ENCODE data around the gene EXOC3L4. TPM values are rescaled to one million over a fixed set of nuclear protein-coding genes. Genes with fewer than 3 reads are reported as not detected.

EXOC3L4 gene
- total RNA-seq, 1 donor from 2014 or later = 4.2 TPM

GRCh38 chr14:103078860-103079587, 15.5 kb upstream of the EXOC3L4 start:
- H3K4me1 ChIP-seq = peaks cover 9% of the 10 kb centered on the region
- ATAC-seq = no peak
- H3K36me3 ChIP-seq = no peaks in the 10 kb centered on the region
- TF ChIP-seq CTCF (IDR thresholded peaks at IDR 0.05) = no peak
- no peak overlapping the region for H3K27ac ChIP-seq
- no peaks in the 10 kb centered on the region for H3K9me3 ChIP-seq
- H3K27me3 ChIP-seq = peaks cover 2% of the 10 kb centered on the region
- DNase-seq = no peak
- H3K4me3 ChIP-seq = no peak overlapping the region
- intact Hi-C loops (cut with DNase I) = no loop called here

GRCh38 chr14:103081951-103082350, 12.6 kb upstream of the EXOC3L4 start:
- H3K36me3 ChIP-seq = no peaks in the 10 kb centered on the region
- H3K4me3 ChIP-seq = no peak overlapping the region
- H3K9me3 ChIP-seq = no peaks in the 10 kb centered on the region
- no peak overlapping the region for H3K27ac ChIP-seq
- intact Hi-C loops (cut with DNase I) = loop anchor here (10.0 kb wide), 1 partner anchor 203 kb away; no protein-coding TSS in a partner anchor
- DNase-seq (no peak), ATAC-seq (no peak)
- H3K4me1 ChIP-seq = no peaks in the 10 kb centered on the region
- H3K27me3 ChIP-seq = peaks cover 23% of the 10 kb centered on the region
- TF ChIP-seq CTCF (IDR thresholded peaks at IDR 0.05) = no peak

- Histone ChIP-seq H3K4me3 (no peak within 1 kb of the TSS), H3K4me1 (no peaks in the 10 kb centered on the region), H3K9me3 (no peaks in the 10 kb centered on the region), H3K36me3 (no peaks in the 10 kb centered on the region), H3K27me3 (peaks cover 28% of the 10 kb centered on the region), H3K27ac (no peak within 1 kb of the TSS)
- no peak for DNase-seq
- ATAC-seq = peak; percentile 23
- intact Hi-C loops (cut with DNase I) = loop anchor here (10.0 kb wide), 1 partner anchor 201 kb away; no protein-coding TSS in a partner anchor
- TF ChIP-seq CTCF (IDR thresholded peaks at IDR 0.05) = no peak
Measured at GRCh38 chr14:103084021-103084919, 10.3 kb upstream of the EXOC3L4 start, which contains the start of gene LBHD2. Gene LBHD2 (plus strand): TSS chr14:103084210. CDS start chr14:103086013, 1,803 bp downstream.

- Histone ChIP-seq H3K4me3 (no peak overlapping the region), H3K36me3 (no peaks in the 10 kb centered on the region), H3K27me3 (peaks cover 28% of the 10 kb centered on the region), H3K4me1 (no peaks in the 10 kb centered on the region), H3K27ac (no peak overlapping the region), H3K9me3 (no peaks in the 10 kb centered on the region)
- TF ChIP-seq CTCF (IDR thresholded peaks at IDR 0.05) = no peak
- intact Hi-C loops (cut with DNase I) = loop anchor here (10.0 kb wide), 1 partner anchor 199 kb away; no protein-coding TSS in a partner anchor
- no peak for ATAC-seq
- no peak for DNase-seq
Measured at GRCh38 chr14:103085106-103086091, 9.1 kb upstream of the EXOC3L4 start.
